Breast epithelium (tissue), 4 donors: Measurements from ENCODE around the gene AOPEP. TPM values are rescaled to one million over a fixed set of nuclear protein-coding genes. Genes with fewer than 3 reads are reported as not detected.

Experiments
- DNase-seq, 2 donors: peaks; one replicate each; pipeline ENCODE4 v3.0.0-alpha.2; 2019; ENCODE audit warnings: low spot score in 2 of 2
- H3K27ac ChIP-seq, 2 donors: fragments of 200-600 bp; sonication (generic) in 1 of 2; one replicate each; pipeline ENCODE4 v1.5.1; 2016 to 2019; ENCODE audit warnings: mild to moderate bottlenecking in 1 of 2
- H3K27me3 ChIP-seq, 2 donors: fragments of 200-600 bp; sonication (generic) in 1 of 2; one replicate each; pipeline versions ENCODE4 v1.5.1 to v1.6.0; 2017 to 2019; ENCODE audit warnings: control low read depth in 1 of 2, mild to moderate bottlenecking in 1 of 2
- H3K36me3 ChIP-seq: fragments of 200-600 bp; one replicate; pipeline ENCODE4 v1.5.1; 2019
- H3K4me1 ChIP-seq, 2 donors: fragments of 200-600 bp; sonication (generic); one replicate each; pipeline ENCODE4 v1.5.1; 2016 to 2019; ENCODE audit warnings: control low read depth in 1 of 2
- H3K4me3 ChIP-seq, 3 donors: fragments of 200-600 bp; sonication (generic); 1 replicate in 2 of 3; 2 replicates in 1 of 3; pipeline ENCODE4 v1.5.1; 2016 to 2019; ENCODE audit warnings: mild to moderate bottlenecking in 3 of 3, moderate library complexity in 2 of 3
- H3K9me3 ChIP-seq, 2 donors: fragments of 200-600 bp; sonication (generic) in 1 of 2; one replicate each; pipeline ENCODE4 v1.5.1; 2016 to 2019; ENCODE audit warnings: control low read depth in 1 of 2
- CTCF ChIP-seq, 3 donors: fragments of 450-650 bp; IDR thresholded peaks; one replicate each; pipeline ENCODE4 v1.5.1; 2016 to 2017; ENCODE audit warnings: antibody characterized with exemption in 3 of 3, mild to moderate bottlenecking in 3 of 3, moderate library complexity in 3 of 3
- POLR2A ChIP-seq: fragments of 450-650 bp; IDR thresholded peaks from one replicate; pipeline ENCODE4 v1.6.1; 2016; ENCODE audit warnings: antibody characterized with exemption, mild to moderate bottlenecking, moderate library complexity
- POLR2AphosphoS5 ChIP-seq, 3 donors: sonication (generic); formaldehyde crosslinking; IDR thresholded peaks; one replicate each; pipeline ENCODE4 v1.6.1; 2017; ENCODE audit warnings: antibody characterized with exemption in 3 of 3
- intact Hi-C: fragments of 100-400 bp; cut with DNase I; formaldehyde crosslinking; loops from one replicate; pipeline ENCODE4 v1.15.1; 2023; ENCODE audit warnings: low total_unique reads
- total RNA-seq, 3 donors: library from RNA; depleted of rRNA; stranded (reverse); fragments of >200 nt; gene quantifications; one replicate each; pipeline ENCODE4 v1.1.0, GENCODE V29; 2016

AOPEP gene
- total RNA-seq, 3 donors from 2014 or later: 15.5 to 94.1 (median 87.5) TPM

- no peaks in the 10 kb centered on the region for H3K36me3 ChIP-seq
- no peaks in the 10 kb centered on the region for H3K9me3 ChIP-seq
- peak overlapping the region; percentile 71 to 73 for H3K27ac ChIP-seq
- TF ChIP-seq POLR2A (no peak), CTCF (IDR thresholded peaks at IDR 0.05) (no peak), POLR2AphosphoS5 (IDR thresholded peaks at IDR 0.05) (no peak)
- no peak for DNase-seq
- H3K4me3 ChIP-seq: no peak overlapping the region
- intact Hi-C loops: no loop called here
- no peaks in the 10 kb centered on the region for H3K4me1 ChIP-seq
- H3K27me3 ChIP-seq: no peaks in the 10 kb centered on the region
Measured at GRCh38 chr9:94979904-94980507, 253.5 kb downstream of the AOPEP start.

GRCh38 chr9:94980947-94981722 is 254.6 kb downstream of the AOPEP start:
- no peaks in the 10 kb centered on the region for H3K9me3 ChIP-seq
- intact Hi-C loops: no loop called here
- no peak for DNase-seq
- no peaks in the 10 kb centered on the region for H3K4me1 ChIP-seq
- no peaks in the 10 kb centered on the region for H3K36me3 ChIP-seq
- no peak overlapping the region for H3K4me3 ChIP-seq
- no peaks in the 10 kb centered on the region for H3K27me3 ChIP-seq
- H3K27ac ChIP-seq: peak overlapping the region; percentile 71 to 73
- no peak for TF ChIP-seq CTCF (IDR thresholded peaks at IDR 0.05)

GRCh38 chr9:94981723-94982090 is 255.2 kb downstream of the AOPEP start:
- no peaks in the 10 kb centered on the region for H3K36me3 ChIP-seq
- no peak overlapping the region for H3K4me3 ChIP-seq
- TF ChIP-seq CTCF (IDR thresholded peaks at IDR 0.05): no peak
- TF ChIP-seq POLR2AphosphoS5 (IDR thresholded peaks at IDR 0.05): no peak
- TF ChIP-seq POLR2A: no peak
- H3K9me3 ChIP-seq: no peaks in the 10 kb centered on the region
- no peaks in the 10 kb centered on the region for H3K4me1 ChIP-seq
- H3K27ac ChIP-seq: peak overlapping the region; percentile 71 to 73
- intact Hi-C loops: no loop called here
- DNase-seq: no peak
- no peaks in the 10 kb centered on the region for H3K27me3 ChIP-seq

- intact Hi-C loops: no loop called here
- peak overlapping the region in 1 of 2 donors; percentile 73 for H3K27ac ChIP-seq
- DNase-seq: no peak
- no peak for TF ChIP-seq CTCF (IDR thresholded peaks at IDR 0.05)
- no peak for TF ChIP-seq POLR2AphosphoS5 (IDR thresholded peaks at IDR 0.05)
- no peak for TF ChIP-seq POLR2A
- H3K36me3 ChIP-seq: no peaks in the 10 kb centered on the region
- H3K4me1 ChIP-seq: no peaks in the 10 kb centered on the region
- no peaks in the 10 kb centered on the region for H3K9me3 ChIP-seq
- H3K27me3 ChIP-seq: no peaks in the 10 kb centered on the region
- no peak overlapping the region for H3K4me3 ChIP-seq
Measured at GRCh38 chr9:94982211-94982610, 255.7 kb downstream of the AOPEP start.

- no peak overlapping the region for H3K4me3 ChIP-seq
- no peaks in the 10 kb centered on the region for H3K27me3 ChIP-seq
- H3K27ac ChIP-seq: no peak overlapping the region
- no peaks in the 10 kb centered on the region for H3K4me1 ChIP-seq
- no peaks in the 10 kb centered on the region for H3K36me3 ChIP-seq
- intact Hi-C loops: no loop called here
- no peak for DNase-seq
- no peak for TF ChIP-seq POLR2A
- TF ChIP-seq POLR2AphosphoS5 (IDR thresholded peaks at IDR 0.05): no peak
- TF ChIP-seq CTCF (IDR thresholded peaks at IDR 0.05): no peak
- H3K9me3 ChIP-seq: no peaks in the 10 kb centered on the region
Measured at GRCh38 chr9:94983552-94983951, 257.1 kb downstream of the AOPEP start.
